GM23338 (cell line): Measurements from ENCODE around the gene SCAF4.

Experiments
- CREB1 ChIP-seq: fragments of 250-450 bp; sonication (Bioruptor Pico); IDR thresholded peaks from 2 replicates; pipeline ENCODE4 v1.5.0; 2020; ENCODE audit warnings: low read depth, mild to moderate bottlenecking, moderate library complexity
- EZH2 ChIP-seq: fragments of 200-600 bp; sonication (generic); IDR thresholded peaks from one replicate; pipeline ENCODE4 v1.8.0; 2017; ENCODE audit warnings: antibody characterized with exemption, mild to moderate bottlenecking, low read depth; ENCODE audit not compliant: unreplicated experiment
- EZH2phosphoT487 ChIP-seq: fragments of 200-600 bp; sonication (generic); IDR thresholded peaks from one replicate; pipeline ENCODE4 v1.8.1; 2018; ENCODE audit warnings: antibody characterized with exemption; ENCODE audit not compliant: unreplicated experiment
- JUNB ChIP-seq: IDR thresholded peaks from one replicate; pipeline ENCODE4 v1.6.1; 2016; ENCODE audit warnings: antibody characterized with exemption; ENCODE audit not compliant: unreplicated experiment
- NANOG ChIP-seq: IDR thresholded peaks from 2 replicates; pipeline ENCODE4 v1.6.1; 2016; ENCODE audit warnings: antibody characterized with exemption, borderline replicate concordance
- POLR2AphosphoS5 ChIP-seq: IDR thresholded peaks from 2 replicates; pipeline ENCODE4 v1.6.1; 2016; ENCODE audit warnings: antibody characterized with exemption, low read depth
- ZNF462 ChIP-seq: fragments of 250-450 bp; sonication (Bioruptor Pico); IDR thresholded peaks from 2 replicates; pipeline ENCODE4 v1.5.0; 2020; ENCODE audit warnings: mild to moderate bottlenecking, moderate library complexity
- TF ChIP-seq, protein P1 (sequence below), 2 experiments: fragments of 200-600 bp in 1 of 2; sonication (generic) in 1 of 2; conservative IDR thresholded peaks; 2 replicates each; pipeline versions ENCODE4 v1.5.1 to v1.6.1; 2016 to 2017; ENCODE audit warnings: antibody characterized with exemption in 2 of 2, low read depth in 2 of 2, mild to moderate bottlenecking in 2 of 2, moderate library complexity in 1 of 2
- TF ChIP-seq, protein P2 (sequence below): IDR thresholded peaks from one replicate; pipeline ENCODE4 v1.6.1; 2018; ENCODE audit warnings: antibody characterized with exemption; ENCODE audit not compliant: unreplicated experiment

DNA sequence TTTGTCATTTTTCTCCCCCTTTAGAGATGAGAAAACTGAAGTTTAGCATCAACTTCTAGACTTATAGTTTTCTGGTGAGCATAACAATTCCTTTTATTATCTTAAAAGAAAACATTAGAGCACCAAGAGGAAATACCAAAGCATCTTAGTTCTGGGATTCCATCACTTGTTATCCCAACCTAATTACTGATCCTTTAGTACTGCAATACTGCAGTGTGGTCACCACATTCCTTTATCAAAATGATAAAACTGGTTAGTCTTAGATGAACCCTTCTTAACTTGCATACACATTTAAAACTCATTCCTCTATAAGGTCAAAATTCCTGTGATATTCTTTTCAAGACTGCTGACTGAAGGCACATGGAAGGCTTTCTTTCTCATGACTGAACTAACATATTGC is 49.3 kb downstream of the SCAF4 start:
- TF ChIP-seq, protein P1, sequence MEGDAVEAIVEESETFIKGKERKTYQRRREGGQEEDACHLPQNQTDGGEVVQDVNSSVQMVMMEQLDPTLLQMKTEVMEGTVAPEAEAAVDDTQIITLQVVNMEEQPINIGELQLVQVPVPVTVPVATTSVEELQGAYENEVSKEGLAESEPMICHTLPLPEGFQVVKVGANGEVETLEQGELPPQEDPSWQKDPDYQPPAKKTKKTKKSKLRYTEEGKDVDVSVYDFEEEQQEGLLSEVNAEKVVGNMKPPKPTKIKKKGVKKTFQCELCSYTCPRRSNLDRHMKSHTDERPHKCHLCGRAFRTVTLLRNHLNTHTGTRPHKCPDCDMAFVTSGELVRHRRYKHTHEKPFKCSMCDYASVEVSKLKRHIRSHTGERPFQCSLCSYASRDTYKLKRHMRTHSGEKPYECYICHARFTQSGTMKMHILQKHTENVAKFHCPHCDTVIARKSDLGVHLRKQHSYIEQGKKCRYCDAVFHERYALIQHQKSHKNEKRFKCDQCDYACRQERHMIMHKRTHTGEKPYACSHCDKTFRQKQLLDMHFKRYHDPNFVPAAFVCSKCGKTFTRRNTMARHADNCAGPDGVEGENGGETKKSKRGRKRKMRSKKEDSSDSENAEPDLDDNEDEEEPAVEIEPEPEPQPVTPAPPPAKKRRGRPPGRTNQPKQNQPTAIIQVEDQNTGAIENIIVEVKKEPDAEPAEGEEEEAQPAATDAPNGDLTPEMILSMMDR (conservative IDR thresholded peaks at IDR 0.05; ENCODE audit: low read depth in 2 of 2) = no peak
- TF ChIP-seq EZH2 (no peak), JUNB (no peak), CREB1 (CRISPR knock-in tag) (no peak), POLR2AphosphoS5 (no peak), ZNF462 (CRISPR knock-in tag) (no peak), EZH2phosphoT487 (no peak), NANOG (no peak)
- TF ChIP-seq, protein P2, sequence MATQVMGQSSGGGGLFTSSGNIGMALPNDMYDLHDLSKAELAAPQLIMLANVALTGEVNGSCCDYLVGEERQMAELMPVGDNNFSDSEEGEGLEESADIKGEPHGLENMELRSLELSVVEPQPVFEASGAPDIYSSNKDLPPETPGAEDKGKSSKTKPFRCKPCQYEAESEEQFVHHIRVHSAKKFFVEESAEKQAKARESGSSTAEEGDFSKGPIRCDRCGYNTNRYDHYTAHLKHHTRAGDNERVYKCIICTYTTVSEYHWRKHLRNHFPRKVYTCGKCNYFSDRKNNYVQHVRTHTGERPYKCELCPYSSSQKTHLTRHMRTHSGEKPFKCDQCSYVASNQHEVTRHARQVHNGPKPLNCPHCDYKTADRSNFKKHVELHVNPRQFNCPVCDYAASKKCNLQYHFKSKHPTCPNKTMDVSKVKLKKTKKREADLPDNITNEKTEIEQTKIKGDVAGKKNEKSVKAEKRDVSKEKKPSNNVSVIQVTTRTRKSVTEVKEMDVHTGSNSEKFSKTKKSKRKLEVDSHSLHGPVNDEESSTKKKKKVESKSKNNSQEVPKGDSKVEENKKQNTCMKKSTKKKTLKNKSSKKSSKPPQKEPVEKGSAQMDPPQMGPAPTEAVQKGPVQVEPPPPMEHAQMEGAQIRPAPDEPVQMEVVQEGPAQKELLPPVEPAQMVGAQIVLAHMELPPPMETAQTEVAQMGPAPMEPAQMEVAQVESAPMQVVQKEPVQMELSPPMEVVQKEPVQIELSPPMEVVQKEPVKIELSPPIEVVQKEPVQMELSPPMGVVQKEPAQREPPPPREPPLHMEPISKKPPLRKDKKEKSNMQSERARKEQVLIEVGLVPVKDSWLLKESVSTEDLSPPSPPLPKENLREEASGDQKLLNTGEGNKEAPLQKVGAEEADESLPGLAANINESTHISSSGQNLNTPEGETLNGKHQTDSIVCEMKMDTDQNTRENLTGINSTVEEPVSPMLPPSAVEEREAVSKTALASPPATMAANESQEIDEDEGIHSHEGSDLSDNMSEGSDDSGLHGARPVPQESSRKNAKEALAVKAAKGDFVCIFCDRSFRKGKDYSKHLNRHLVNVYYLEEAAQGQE = no peak
